Neural cell (in vitro differentiated cells): ENCODE results near the gene TCEAL9. TPM values are rescaled to one million over a fixed set of nuclear protein-coding genes. Genes with fewer than 3 reads are reported as not detected.

Experiments used
- H2AFZ ChIP-seq: fragments of 200-600, 300-800 bp; sonication (generic), shearing (Covaris generic); 2 replicates; pipeline ENCODE4 v1.6.0; 2014; ENCODE audit warnings: low read depth, mild to moderate bottlenecking, antibody characterized with exemption, low read length, moderate library complexity
- H3F3A ChIP-seq: fragments of 200-600 bp; shearing (Covaris generic); 2 replicates; pipeline ENCODE4 v1.6.1; 2016; ENCODE audit warnings: mild to moderate bottlenecking, moderate library complexity, mixed read lengths, antibody characterized with exemption, low read length; ENCODE audit not compliant: insufficient read depth, poor library complexity, severe bottlenecking
- H3K27ac ChIP-seq: fragments of 200-600, 300-800 bp; sonication (generic), shearing (Covaris generic); 2 replicates; pipeline ENCODE4 v1.5.1; 2014; ENCODE audit warnings: mild to moderate bottlenecking, low read length, moderate library complexity
- H3K27me3 ChIP-seq: fragments of 300-800, 200-600 bp; sonication (generic), shearing (Covaris generic); 2 replicates; pipeline ENCODE4 v1.6.0; 2014; ENCODE audit warnings: mild to moderate bottlenecking, low read depth, low read length, moderate library complexity; ENCODE audit not compliant: insufficient read depth
- H3K36me3 ChIP-seq: fragments of 300-800, 200-600 bp; sonication (generic), shearing (Covaris generic); 2 replicates; pipeline ENCODE4 v1.5.1; 2014; ENCODE audit warnings: mild to moderate bottlenecking, antibody characterized with exemption, low read length, moderate library complexity; ENCODE audit not compliant: insufficient read depth
- H3K4me2 ChIP-seq: fragments of 300-800, 200-600 bp; sonication (generic), shearing (Covaris generic); 2 replicates; pipeline ENCODE4 v1.6.0; 2014; ENCODE audit warnings: mild to moderate bottlenecking, low read length
- H3K4me3 ChIP-seq: fragments of 300-800, 200-600 bp; sonication (generic), shearing (Covaris generic); 2 replicates; pipeline ENCODE4 v1.5.1; 2014; ENCODE audit warnings: mild to moderate bottlenecking, low read length, moderate library complexity
- H3K79me2 ChIP-seq: fragments of 200-600 bp; shearing (Covaris generic); replicated peaks from 2 replicates; pipeline ENCODE4 v1.6.0; 2014; ENCODE audit warnings: mild to moderate bottlenecking, low read length, moderate library complexity; ENCODE audit not compliant: insufficient read depth
- H3K9ac ChIP-seq: fragments of 300-800, 200-600 bp; sonication (generic), shearing (Covaris generic); 2 replicates; pipeline ENCODE4 v1.6.1; 2016; ENCODE audit warnings: mild to moderate bottlenecking, low read length, mixed read lengths
- H3K9me2 ChIP-seq: fragments of 200-600 bp; shearing (Covaris generic); 2 replicates; pipeline ENCODE4 v1.6.1; 2016; ENCODE audit warnings: mild to moderate bottlenecking, low read length, mixed read lengths; ENCODE audit not compliant: insufficient read depth
- H3K9me3 ChIP-seq: fragments of 200-600, 300-800 bp; sonication (generic), shearing (Covaris generic); 2 replicates; pipeline ENCODE4 v1.6.1; 2016; ENCODE audit warnings: mild to moderate bottlenecking, mixed run types, low read length, moderate library complexity, mixed read lengths
- H4K20me1 ChIP-seq: fragments of 200-600 bp; shearing (Covaris generic); 2 replicates; pipeline ENCODE4 v1.6.1; 2016; ENCODE audit warnings: mild to moderate bottlenecking, mixed run types; ENCODE audit not compliant: insufficient read depth
- CTCF ChIP-seq: fragments of 450-650 bp; IDR thresholded peaks from 2 replicates; pipeline ENCODE4 v1.5.1; 2014; ENCODE audit warnings: antibody characterized with exemption, mild to moderate bottlenecking, moderate library complexity; ENCODE audit not compliant: poor library complexity, severe bottlenecking
- EP300 ChIP-seq: fragments of 450-650 bp; conservative IDR thresholded peaks from 2 replicates; pipeline ENCODE4 v1.6.1; 2014; ENCODE audit warnings: antibody characterized with exemption, mild to moderate bottlenecking, moderate library complexity; ENCODE audit not compliant: poor library complexity, severe bottlenecking
- EZH2 ChIP-seq: fragments of 200-600, 300-800 bp; shearing (Covaris generic), sonication (generic); IDR thresholded peaks from 2 replicates; pipeline ENCODE4 v1.6.1; 2014; ENCODE audit warnings: antibody characterized with exemption, low read length, borderline replicate concordance, mild to moderate bottlenecking; ENCODE audit not compliant: insufficient read depth, poor library complexity, severe bottlenecking
- MXI1 ChIP-seq: fragments of 450-650 bp; conservative IDR thresholded peaks from 2 replicates; pipeline ENCODE4 v1.6.1; 2014; ENCODE audit warnings: antibody characterized with exemption, mild to moderate bottlenecking; ENCODE audit not compliant: poor library complexity, severe bottlenecking
- POLR2AphosphoS5 ChIP-seq: IDR thresholded peaks from 2 replicates; pipeline ENCODE4 v1.6.1; 2012
- RAD21 ChIP-seq: fragments of 450-650 bp; conservative IDR thresholded peaks from 2 replicates; pipeline ENCODE4 v1.6.1; 2014; ENCODE audit warnings: antibody characterized with exemption, mild to moderate bottlenecking, moderate library complexity
- REST ChIP-seq: IDR thresholded peaks from 2 replicates; pipeline ENCODE4 v1.6.1; 2012; ENCODE audit warnings: borderline replicate concordance
- SMC3 ChIP-seq: fragments of 450-650 bp; conservative IDR thresholded peaks from 2 replicates; pipeline ENCODE4 v1.6.1; 2014; ENCODE audit warnings: antibody characterized with exemption, mild to moderate bottlenecking, moderate library complexity; ENCODE audit not compliant: poor library complexity
- TAF1 ChIP-seq: IDR thresholded peaks from 2 replicates; pipeline ENCODE4 v1.6.1; 2012; ENCODE audit warnings: low read depth
- polyA plus RNA-seq: library from polyadenylated mRNA; depleted of rRNA; stranded (reverse); fragments of >200 nt; gene quantifications from 2 replicates; pipeline ENCODE4 v1.2.3, GENCODE V29; 2014

Gene TCEAL9
- polyA plus RNA-seq, 1 donor from 2014 or later = 84.5 TPM

GRCh38 chrX:103369479-103369878 is 13.2 kb downstream of the TCEAL9 start:
- Histone ChIP-seq H4K20me1 (no peaks in the 10 kb centered on the region), H3K9ac (no peak overlapping the region), H3K27me3 (no peaks in the 10 kb centered on the region), H3K79me2 (no peaks in the 10 kb centered on the region), H3K36me3 (no peaks in the 10 kb centered on the region), H3K27ac (no peak overlapping the region), H3K4me3 (no peak overlapping the region), H2AFZ (no peak overlapping the region), H3K9me3 (no peaks in the 10 kb centered on the region), H3K9me2 (no peaks in the 10 kb centered on the region), H3K4me2 (no peak overlapping the region), H3F3A (no peaks in the 10 kb centered on the region)
- TF ChIP-seq RAD21 (no peak), MXI1 (no peak), SMC3 (no peak), POLR2AphosphoS5 (no peak), REST (no peak), EZH2 (no peak), CTCF (no peak), TAF1 (no peak)

- TF ChIP-seq TAF1 (no peak), CTCF (no peak), EZH2 (no peak), RAD21 (no peak), POLR2AphosphoS5 (no peak), MXI1 (no peak), REST (no peak), SMC3 (no peak), EP300 (no peak)
- peaks cover 5% of the 10 kb centered on the region for H3K79me2 ChIP-seq
- no peaks in the 10 kb centered on the region for H3K27me3 ChIP-seq
Measured at GRCh38 chrX:103372886-103373285, 16.6 kb downstream of the TCEAL9 start.

More at GRCh38 chrX:103372886-103373285, 16.6 kb downstream of the TCEAL9 start:
- Histone ChIP-seq H3K4me3 (no peak overlapping the region), H3K4me2 (no peak overlapping the region), H3K36me3 (no peaks in the 10 kb centered on the region), H3F3A (no peaks in the 10 kb centered on the region), H3K27ac (no peak overlapping the region), H3K9me2 (no peaks in the 10 kb centered on the region), H3K9ac (no peak overlapping the region), H3K9me3 (no peaks in the 10 kb centered on the region), H4K20me1 (no peaks in the 10 kb centered on the region), H2AFZ (no peak overlapping the region)
